SH-SY5Y (cell line): ENCODE results near the gene RETREG2.

ENCODE experiments used
- GATA2 ChIP-seq: IDR thresholded peaks from 2 replicates; pipeline ENCODE4 v1.6.1; 2011; ENCODE audit warnings: mild to moderate bottlenecking, low read depth, low read length
- GATA3 ChIP-seq: IDR thresholded peaks from 2 replicates; pipeline ENCODE4 v1.6.1; 2011; ENCODE audit warnings: low read depth, mild to moderate bottlenecking, low read length, moderate library complexity

DNA sequence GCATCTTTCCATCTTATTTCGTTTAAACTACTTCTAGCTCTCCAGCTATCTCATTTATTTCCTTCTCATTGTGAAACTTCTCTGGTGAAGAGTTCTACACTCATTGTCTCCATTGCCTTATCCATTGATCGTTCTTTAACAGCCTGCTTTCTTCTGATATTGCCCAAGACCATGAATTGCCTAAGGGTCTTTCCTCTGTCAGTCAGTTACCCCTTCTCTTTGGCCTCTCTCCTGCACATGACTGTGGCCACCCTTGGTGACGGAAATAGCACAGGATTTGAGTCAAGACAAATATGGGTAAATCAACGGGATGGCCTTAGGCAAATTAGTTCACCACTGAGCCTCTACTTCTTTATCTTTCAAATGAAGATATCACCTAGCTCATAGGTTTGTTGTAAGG is 44.1 kb upstream of the RETREG2 start:
- TF ChIP-seq GATA2 (no peak), GATA3 (no peak)
